ENCODE data around the gene NPR1.
"Not testable (repeated sequence)": the region's sequence is repeated elsewhere in the genome, so short reads cannot be mapped to it uniquely, and the experiment has no call there.

Gene NPR1

DNA sequence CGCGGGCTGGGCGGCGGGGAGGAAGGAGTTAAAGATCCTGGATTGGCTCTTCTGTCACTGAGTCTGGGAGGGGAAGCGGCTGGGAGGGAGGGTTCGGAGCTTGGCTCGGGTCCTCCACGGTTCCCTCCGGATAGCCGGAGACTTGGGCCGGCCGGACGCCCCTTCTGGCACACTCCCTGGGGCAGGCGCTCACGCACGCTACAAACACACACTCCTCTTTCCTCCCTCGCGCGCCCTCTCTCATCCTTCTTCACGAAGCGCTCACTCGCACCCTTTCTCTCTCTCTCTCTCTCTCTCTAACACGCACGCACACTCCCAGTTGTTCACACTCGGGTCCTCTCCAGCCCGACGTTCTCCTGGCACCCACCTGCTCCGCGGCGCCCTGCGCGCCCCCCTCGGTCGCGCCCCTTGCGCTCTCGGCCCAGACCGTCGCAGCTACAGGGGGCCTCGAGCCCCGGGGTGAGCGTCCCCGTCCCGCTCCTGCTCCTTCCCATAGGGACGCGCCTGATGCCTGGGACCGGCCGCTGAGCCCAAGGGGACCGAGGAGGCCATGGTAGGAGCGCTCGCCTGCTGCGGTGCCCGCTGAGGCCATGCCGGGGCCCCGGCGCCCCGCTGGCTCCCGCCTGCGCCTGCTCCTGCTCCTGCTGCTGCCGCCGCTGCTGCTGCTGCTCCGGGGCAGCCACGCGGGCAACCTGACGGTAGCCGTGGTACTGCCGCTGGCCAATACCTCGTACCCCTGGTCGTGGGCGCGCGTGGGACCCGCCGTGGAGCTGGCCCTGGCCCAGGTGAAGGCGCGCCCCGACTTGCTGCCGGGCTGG lies at the start of gene NPR1:
Gene NPR1, plus strand, starts transcription at position 170 of the 818 bp plus-strand sequence. Its CDS starts 421 bp downstream, at position 591.
- DNase-seq: no peak

DNA sequence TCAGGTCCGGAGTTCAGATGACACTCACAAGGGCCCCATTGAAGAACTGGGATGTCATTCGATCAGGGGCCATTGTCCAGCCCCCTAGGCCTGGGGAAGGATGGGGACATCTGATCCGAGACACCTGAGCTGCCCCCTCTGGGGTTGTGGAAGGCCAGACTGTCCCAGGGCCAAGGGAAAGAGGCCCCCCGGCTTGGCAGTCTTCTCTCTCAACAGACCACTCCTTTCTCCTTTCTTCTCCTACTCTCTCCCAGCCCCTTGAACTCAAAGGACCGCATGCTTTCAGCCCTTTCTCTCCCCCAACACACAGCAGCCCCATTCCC lies 49.2 kb upstream of the NPR1 start:
- no peak for DNase-seq

DNA sequence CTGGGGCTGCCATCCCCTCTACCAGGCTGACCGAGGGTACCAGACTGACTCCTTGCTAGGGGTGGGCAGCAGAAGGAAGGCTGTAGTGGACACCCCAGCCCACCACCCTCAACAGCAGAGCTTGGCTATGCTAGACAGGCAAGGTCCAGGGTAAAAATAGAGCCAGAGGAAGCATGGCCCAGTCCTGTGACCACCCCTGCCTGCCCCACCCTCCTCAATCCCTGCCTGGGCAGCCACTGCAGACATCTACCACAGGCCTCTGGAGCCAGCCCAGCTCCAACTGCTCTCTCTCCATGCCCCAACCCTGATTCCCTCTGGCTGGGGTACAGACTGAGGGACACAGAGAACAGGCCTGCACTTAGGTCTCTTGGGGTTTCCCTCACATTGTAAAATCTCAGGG lies 48.5 kb upstream of the NPR1 start:
- peak; percentile 25 to 39 for DNase-seq

DNA sequence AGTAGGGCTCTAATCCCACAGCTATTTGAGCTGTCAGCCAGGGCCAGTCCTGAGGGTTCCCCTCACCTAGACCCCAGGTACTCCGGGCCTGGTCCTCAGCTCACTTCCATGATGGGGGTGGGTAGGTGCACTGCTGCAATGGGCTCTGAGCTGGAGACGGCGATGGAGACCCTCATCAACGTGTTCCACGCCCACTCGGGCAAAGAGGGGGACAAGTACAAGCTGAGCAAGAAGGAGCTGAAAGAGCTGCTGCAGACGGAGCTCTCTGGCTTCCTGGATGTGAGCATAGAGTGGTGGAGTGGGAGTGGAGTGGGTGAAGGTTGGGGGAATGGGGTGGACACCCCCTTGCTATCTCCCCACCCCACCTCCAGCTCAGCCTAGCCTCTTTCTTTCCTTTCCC lies 48.1 kb upstream of the NPR1 start:
- DNase-seq: no peak

DNA sequence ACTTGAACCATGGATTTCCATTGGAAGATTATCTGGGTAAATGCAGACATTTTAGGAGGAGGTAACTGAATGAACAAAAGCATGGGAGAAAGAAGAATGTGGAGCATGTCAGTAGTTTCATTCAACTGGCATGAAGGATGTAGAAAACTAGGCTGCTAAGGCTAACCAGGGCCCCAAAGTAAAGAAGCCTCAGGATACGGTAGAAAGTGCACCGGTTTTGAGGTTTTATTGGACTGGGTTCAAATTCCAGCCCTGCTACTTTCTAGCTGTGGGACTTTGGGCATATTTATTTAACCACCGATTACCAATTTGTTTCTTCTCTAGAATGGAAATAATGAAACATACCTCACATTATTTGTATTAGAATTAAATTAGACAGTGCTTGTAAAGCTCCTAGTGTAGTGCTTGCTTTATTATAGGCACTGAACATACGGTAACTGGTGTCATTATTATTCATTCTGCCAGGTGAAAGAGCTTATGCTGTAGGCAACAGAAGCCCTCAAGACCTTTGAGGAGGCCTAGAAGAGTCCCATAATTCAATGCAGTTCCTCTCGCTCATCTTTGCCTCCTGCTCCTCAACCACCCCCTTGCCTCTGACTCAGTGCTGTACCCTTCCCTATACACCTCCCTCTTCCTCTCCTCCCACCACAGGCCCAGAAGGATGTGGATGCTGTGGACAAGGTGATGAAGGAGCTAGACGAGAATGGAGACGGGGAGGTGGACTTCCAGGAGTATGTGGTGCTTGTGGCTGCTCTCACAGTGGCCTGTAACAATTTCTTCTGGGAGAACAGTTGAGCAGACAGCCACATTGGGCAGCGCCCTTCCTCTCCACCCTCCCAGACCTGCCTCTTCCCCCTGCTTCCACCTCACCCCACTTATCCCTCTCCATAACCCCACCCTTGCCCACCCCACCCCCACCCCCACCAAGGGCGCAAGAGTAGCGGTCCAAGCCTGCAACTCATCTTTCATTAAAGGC lies 47.2 kb upstream of the NPR1 start:
- DNase-seq: no peak

DNA sequence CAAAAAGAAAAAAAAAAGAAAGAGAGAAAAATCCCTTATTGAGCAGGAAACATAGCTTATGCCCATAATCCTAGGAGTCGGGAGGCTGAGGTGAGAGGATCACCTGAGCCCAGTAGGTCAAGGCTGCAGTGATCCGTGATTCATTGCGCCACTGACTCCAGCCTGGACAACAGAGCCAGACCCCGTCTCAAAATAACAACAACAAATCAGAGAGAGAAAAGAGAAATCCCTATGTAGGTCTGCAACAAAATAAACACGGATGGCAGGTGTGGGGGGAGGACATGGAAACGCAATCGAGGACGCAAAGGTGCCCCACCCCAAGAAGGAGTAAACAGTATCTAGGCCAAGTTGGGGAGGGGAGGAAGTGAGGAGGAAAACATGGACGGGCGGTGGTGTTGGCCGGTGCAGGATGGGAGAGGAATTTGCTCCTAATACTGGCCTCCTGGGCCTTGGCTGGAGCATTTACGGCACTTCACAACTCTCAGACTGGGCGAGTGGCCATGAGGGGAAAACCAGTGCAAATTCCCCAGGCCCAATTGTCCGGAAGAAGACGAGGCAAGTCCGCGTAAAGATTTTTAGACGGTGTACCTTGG lies 45.2 kb upstream of the NPR1 start:
- DNase-seq: no peak

DNA sequence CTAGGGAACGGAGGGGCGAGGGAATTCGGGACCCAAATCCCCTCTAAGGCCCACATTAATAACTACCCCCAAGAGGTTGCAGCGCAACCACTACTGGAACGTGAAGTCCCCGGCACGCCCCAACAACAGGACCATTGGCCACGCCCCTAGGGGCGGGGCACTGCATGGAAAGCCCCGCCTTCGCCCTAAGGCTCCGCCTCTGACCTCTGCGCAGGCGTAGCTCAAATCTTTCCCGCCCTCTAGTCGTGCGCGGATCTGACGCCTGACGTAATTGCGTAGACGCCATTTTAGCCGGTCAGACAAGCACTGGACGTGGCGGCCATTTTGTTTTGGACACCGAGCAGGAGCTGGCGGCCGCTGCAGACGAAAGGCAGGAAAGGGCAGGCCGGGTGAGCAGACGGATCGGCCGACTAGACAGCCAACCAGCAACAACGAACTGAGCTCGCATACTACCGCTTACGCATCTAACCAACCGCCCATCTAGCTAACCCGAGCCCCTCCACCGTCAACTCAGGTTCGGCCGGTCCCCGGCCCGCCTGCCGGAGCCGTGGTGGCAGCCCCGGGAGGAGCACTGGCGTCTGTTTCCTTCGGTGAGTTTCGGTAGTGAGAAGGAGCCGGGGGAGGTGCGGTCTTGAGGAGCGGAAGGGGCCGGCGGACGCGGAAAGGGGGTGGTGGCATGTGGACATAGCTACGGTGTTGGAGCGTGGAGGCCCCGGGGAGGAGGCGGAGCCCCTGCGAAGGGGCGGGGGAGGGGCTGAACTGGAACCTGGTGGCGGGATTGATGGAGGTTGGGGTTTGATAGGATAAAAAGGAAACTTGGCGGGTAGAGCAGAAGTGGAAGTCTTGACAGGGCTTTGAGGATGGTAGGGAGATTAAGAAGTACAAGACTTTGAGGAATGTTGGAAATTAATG lies 44.5 kb upstream of the NPR1 start, which contains the start of gene CHTOP:
Gene CHTOP, plus strand, starts transcription at position 313 of the 912 bp plus-strand sequence. CDS start 2,523 bp downstream, outside the sequence.
- DNase-seq: peak; percentile 96

DNA sequence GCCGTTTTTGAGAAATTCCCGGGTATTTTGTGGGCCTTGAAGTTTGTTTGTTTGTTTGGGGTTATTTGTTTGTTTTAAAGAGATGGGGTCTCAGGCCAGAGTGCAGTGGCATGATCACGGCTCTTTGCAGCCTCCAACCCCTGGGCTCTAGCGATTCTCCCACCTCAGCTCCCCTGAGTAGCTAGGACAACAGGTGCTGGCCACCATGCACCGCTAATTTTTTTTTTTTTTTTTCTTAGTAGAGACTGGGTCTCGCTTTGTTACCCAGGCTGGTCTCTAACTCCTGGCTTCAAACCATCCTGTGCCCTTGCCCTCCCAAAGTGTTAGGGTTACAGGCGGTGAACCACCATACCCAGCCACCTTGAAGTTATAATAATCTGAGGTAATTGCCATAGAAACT lies 42.6 kb upstream of the NPR1 start:
- no peak for DNase-seq

DNA sequence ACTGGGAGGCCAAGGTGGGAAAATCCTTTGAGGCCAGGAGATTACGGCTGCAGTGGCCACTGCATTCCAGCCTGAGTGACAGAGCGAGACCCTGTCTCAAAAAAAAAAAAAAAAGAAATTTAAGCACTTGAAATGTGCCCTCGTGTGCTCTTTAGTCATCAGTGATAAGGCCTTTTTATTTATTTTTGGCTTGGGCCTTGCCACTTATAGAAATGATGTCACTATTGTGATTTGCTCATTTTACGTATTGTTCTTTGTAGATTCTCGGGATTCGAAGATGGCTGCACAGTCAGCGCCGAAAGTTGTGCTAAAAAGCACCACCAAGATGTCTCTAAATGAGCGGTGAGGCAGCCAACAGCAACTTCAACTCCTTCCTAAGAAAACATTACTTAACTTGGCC lies 42.2 kb upstream of the NPR1 start:
- DNase-seq: no peak

DNA sequence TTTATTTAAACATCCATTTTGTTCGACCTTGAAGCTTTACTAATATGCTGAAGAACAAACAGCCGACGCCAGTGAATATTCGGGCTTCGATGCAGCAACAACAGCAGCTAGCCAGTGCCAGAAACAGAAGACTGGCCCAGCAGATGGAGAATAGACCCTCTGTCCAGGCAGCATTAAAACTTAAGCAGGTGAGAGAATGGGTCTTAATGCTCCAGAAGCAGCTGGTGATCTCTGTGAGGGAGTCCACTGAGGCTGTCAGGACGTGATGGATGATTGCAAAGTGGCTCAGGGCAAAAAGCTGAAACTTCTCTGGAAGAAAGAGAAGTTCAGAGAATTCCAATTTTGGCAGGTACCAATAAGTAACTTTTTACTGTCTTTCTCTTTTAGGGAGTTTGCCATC lies 40.2 kb upstream of the NPR1 start:
- no peak for DNase-seq

DNA sequence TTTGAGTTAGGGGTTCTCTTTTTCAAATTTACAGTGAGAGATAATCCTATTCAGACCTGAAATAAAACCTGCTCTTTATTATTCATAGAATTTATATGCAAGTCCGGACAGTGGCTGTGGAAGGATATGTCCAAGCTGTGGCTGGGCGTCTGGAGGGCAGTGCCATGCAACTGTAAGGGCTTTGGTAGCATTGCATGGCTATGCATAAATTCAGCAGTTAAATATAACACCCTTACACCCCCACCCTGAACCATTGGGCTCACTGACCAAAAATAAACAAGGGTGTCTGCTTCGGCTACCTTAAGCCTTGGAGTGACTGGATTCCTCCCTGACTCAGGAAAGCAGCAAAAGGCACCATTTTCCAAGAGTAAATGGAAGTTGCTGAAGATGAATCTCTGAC lies 39.2 kb upstream of the NPR1 start:
- DNase-seq: no peak

DNA sequence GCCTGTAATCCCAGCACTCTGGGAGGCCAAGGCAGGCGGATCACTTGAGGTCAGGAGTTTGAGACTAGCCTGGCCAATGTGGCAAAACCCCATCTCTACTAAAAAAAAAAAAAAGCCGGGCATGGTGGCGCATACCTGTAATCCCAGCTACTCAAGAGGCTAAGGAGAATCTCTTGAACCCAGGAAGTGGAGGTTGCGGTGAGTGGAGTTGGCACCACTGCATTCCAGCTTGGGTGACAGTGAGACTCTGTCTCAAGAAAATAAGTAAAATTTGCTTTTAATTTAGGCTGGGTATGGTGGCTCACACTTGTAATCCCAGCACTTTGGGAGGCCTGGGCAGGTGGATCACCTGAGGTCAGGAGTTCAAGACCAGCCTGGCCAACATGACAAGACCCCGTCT lies 38.3 kb upstream of the NPR1 start:
- not testable (repeated sequence) for DNase-seq

DNA sequence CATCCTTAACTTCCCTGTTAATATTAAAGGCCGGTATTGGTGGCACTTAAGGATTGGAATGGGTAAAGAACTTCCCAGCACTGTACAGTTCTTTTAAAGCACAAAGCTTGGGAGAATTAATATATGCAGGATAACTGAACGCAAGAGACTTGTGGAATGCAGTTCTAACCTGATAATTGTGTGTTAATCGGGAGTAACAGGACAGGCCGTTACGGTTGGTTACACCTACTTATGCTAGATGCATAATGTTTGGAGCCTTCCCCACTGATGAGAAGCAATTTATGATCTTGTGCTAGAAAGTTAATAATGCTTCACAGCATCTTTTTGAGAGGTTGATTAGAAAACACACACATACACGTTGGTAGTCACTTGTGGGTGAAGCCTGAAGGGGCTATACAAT lies 37.6 kb upstream of the NPR1 start:
- DNase-seq: no peak

DNA sequence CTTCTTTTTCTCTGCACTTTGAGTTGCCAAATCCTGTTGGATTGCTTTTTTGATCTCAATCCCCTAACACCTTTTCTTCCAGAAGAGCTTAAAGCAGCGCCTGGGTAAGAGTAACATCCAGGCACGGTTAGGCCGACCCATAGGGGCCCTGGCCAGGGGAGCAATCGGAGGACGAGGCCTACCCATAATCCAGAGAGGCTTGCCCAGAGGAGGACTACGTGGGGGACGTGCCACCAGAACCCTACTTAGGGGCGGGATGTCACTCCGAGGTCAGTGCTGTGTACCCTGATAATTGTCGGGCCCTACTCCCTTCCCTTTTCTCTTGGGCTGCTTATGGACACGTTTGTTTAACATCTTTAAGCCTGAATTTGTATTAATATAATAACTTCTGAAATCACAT lies 36.3 kb upstream of the NPR1 start:
- no peak for DNase-seq

DNA sequence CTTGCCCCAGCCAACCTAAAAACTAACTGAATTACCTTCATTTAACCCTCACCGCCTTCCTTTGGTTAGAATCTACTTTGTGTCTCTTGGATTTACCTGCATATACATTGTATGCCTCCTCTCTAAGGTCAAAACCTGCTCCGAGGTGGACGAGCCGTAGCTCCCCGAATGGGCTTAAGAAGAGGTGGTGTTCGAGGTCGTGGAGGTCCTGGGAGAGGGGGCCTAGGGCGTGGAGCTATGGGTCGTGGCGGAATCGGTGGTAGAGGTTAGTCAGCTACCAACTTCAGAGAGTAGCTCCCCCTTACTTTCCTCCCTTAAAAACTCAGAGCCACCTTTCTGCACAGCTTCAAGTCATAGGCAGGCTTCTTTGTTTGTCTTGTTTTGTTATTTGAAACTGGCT lies 35.4 kb upstream of the NPR1 start:
- DNase-seq: no peak

DNA sequence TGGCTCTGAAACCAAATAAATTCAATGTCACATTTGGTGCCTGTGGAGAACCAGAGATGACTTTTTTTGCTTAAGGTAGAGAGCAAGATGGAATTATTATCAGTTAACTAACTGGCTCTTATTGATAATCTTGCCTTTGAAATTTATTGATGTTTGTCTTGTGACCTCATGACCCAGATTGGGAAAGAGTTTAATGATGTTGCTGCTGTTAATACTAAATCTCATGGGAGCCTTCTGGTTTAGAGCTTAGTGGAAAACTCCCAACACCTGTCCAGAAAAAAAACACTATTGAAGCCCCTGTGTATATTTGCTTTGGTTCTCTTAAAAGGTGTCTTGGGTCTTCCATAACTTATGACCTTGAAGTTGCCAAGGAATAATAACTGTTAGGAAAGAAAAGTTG lies 34.7 kb upstream of the NPR1 start:
- no peak for DNase-seq

DNA sequence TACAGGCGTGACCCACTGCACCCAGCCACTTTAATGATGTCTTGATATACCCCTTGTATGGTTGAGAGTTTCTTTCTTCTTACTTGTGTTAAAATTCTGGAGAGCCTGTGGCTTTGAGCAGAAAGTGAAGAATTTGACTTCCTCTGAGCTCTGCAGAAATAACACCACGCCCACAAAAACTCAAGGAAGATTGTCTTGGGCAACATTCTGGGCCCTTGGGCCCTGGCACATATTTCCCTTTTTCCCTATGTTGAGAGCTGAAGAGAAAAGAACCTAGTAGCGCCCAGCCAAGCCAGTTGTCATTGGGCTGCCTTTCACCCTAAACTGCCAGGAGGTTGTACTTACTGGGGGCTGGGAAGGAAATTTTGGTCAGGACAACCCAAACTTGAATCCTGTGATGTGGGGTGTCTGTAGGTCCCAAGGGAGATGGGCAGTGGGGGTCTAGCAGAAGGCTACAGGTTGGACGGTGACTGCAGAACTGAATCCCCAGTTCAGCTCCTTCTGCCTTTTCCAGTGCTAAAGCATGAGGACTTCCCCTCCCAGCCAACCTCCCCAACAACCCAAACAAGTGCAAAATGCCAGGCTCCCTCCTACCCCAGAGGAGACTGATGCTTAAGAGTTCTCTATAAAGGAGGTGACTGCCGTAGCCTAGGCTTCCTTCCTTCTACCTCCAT lies 31.7 kb upstream of the NPR1 start:
- no peak for DNase-seq

DNA sequence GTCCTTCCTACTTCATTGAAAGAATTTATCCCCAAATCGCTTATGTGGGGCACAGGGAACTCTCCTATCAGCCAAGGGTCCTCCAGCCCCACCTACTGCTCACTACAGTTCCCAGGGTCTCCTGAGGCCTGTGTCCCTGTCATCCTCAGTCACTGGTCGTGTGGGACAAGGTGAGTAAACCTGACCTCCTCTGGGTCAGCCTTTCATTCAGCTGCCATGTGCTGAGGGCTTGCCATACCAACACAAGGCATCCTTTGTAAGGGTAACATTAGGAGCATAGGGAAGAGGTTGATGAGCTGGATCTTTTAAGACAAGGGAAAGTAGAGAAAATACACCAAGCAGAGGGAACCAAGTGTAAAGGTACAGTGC lies 31.2 kb upstream of the NPR1 start:
- DNase-seq: no peak

DNA sequence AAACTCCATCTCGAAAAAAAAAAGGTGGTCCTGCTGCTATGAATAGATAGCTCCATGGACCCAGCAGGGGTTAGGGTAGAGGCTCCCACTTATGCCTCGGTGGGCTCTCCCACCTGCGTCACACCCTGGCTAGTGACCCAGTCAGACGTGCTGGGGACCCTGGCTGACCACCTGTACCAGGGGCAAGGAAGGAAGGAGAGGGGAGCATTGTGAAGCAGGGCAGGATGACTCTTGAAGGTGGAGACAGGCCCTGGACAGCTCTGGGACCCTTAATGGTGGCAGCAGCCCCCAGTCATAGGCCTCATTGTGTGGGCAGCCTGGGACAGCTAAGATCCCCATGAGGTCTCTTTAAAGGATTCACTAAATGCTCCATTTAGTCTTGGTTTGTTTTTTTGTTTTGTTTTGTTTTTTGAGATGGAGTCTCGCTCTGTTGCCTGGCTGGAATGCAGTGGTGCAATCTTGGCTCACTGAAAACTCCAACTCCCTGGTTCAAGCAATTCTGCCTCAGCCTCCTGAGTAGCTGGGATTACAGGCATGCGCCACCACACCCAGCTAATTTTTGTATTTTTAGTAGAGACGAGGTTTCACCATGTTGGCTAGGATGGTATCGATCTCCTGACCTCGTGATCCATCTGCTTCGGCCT lies 30.4 kb upstream of the NPR1 start:
- DNase-seq: no peak

DNA sequence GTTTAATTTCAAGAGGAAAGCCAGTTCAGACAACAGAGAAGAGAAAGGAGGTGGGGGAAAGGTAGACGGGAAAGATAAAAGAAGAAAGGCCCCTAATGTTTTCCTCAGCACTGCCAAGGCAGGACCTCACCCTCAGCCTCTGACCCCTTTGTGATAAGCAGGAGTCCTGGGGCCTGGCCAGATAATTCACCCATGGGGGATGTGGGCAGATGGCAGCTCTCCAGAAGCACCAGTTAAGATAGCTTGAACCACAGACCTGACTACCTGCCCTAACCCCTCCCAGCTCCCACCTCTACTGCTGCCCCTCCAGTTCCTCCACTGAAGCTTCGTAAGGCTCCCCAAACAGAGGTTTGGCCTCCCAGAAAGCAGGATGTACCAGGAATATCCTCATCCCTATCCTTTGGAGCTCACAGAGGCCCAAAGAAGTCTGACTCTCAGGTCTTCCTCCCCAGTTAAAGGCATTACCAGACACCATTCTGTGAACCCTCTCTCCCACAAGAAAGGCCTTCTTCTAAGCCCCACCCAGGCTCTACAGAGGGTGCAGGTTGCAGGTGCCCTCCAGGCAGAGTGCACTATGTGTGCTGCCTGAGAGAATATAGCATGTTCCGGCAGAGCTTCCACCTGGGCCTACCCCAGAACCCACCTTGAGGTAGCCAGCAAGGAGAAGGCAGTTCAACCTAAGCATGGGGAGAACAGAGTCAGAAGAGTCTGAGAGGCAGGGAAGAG lies 29.2 kb upstream of the NPR1 start:
- DNase-seq: no peak

DNA sequence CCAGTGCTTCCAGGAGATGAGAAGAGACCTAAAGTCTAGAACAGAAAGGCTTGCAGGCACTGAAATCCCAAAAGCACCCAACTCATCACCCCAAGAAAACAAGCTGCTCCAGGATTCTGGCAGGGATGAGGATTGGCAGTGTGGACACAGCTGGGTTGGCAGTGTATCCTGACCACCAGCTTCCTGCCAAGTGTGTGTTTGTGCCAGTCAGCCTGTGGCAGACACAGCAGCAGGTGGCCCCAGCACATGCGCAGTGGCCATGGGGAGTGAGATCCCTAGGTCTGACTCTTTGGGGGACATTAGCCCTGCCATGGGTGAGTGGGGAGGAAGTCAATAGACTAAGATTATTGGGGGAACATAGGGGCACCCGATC lies 28.6 kb upstream of the NPR1 start:
- peak; percentile 42 to 84 for DNase-seq
